WTC11 (cell line): ENCODE results near the gene KCNC3.

ENCODE experiments used
- CREM ChIP-seq: sonication (generic); formaldehyde crosslinking; IDR thresholded peaks from 2 replicates; pipeline ENCODE4 v1.8.1; 2022; ENCODE audit warnings: mild to moderate bottlenecking, missing genetic modification reagents, moderate library complexity
- CTCF ChIP-seq: fragments of 200-600 bp; IDR thresholded peaks from 2 replicates; pipeline ENCODE4 v1.8.0; 2022; ENCODE audit warnings: antibody characterized with exemption
- IRF2 ChIP-seq: sonication (generic); formaldehyde crosslinking; IDR thresholded peaks from 2 replicates; pipeline ENCODE4 v1.8.0; 2022; ENCODE audit warnings: low read depth, missing genetic modification reagents, borderline replicate concordance
- MAX ChIP-seq: sonication (generic); formaldehyde crosslinking; IDR thresholded peaks from 2 replicates; pipeline ENCODE4 v1.8.0; 2022; ENCODE audit warnings: mild to moderate bottlenecking, missing genetic modification reagents
- SP1 ChIP-seq: sonication (generic); formaldehyde crosslinking; conservative IDR thresholded peaks from 2 replicates; pipeline ENCODE4 v1.8.1; 2022; ENCODE audit warnings: missing genetic modification reagents
- TEAD4 ChIP-seq: sonication (generic); formaldehyde crosslinking; IDR thresholded peaks from 2 replicates; pipeline ENCODE4 v1.8.0; 2022; ENCODE audit warnings: mild to moderate bottlenecking, missing genetic modification reagents
- USF1 ChIP-seq: sonication (generic); formaldehyde crosslinking; IDR thresholded peaks from 2 replicates; pipeline ENCODE4 v1.8.0; 2022; ENCODE audit warnings: mild to moderate bottlenecking, missing genetic modification reagents
- ZNF263 ChIP-seq: sonication (generic); formaldehyde crosslinking; IDR thresholded peaks from 2 replicates; pipeline ENCODE4 v1.8.1; 2022; ENCODE audit warnings: low read depth, mild to moderate bottlenecking, moderate library complexity, missing genetic modification reagents
- ZNF396 ChIP-seq: fragments of 250-450 bp; sonication (Bioruptor Pico); IDR thresholded peaks from 2 replicates; pipeline ENCODE4 v1.8.0; 2021; ENCODE audit warnings: mild to moderate bottlenecking, moderate library complexity, borderline replicate concordance
- TF ChIP-seq, protein P1 (sequence below): sonication (generic); formaldehyde crosslinking; IDR thresholded peaks from 2 replicates; pipeline ENCODE4 v1.8.0; 2023; ENCODE audit warnings: missing genetic modification reagents
- TF ChIP-seq, protein P2 (sequence below): sonication (generic); formaldehyde crosslinking; IDR thresholded peaks from 2 replicates; pipeline ENCODE4 v1.8.1; 2022; ENCODE audit warnings: mild to moderate bottlenecking, moderate library complexity, missing genetic modification reagents
- TF ChIP-seq, protein P3 (sequence below): sonication (generic); formaldehyde crosslinking; IDR thresholded peaks from 2 replicates; pipeline ENCODE4 v1.8.1; 2023; ENCODE audit warnings: mild to moderate bottlenecking, missing genetic modification reagents, borderline replicate concordance

DNA sequence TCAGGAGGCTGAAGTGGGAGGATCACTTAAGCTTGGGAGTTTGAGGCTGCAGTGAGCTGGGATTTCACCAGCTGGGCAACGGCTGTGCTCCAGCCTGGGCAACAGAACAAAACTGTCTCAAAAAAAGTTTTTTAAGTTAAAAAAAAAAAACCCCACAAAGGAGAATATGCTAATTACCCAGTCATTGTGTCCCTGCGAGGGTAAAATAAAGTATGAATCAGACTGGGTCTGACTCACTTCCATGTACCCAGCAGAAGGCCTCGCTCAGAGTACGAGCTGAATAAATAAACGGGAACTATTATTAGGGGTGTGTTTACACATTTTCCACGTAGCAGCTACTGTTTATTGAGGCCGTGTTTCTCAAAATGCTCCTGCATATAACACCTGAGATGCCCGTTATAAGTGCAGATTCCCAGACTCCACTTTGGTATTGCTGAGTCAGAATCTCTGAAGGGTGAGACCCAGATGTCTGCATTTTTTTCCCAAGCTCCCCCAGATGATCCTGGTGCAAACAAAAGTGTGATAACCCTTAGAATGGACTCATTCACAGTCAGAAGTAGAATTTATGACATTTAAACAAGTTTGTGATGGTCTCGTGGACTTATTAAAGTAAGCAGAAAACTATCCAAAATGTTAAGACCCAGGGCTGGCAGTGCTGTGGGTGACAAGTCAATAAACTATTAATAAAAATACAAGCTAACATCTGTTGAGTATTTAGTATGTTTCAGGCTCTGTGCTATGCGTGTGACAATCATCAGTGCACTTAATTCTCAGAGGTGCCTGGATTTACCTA, 28.2 kb downstream of the KCNC3 start:
- TF ChIP-seq CTCF (no peak), MAX (CRISPR knock-in tag) (no peak), USF1 (CRISPR knock-in tag) (no peak), CREM (CRISPR knock-in tag) (no peak), IRF2 (CRISPR knock-in tag) (no peak), ZNF263 (no peak), ZNF396 (no peak), TEAD4 (CRISPR knock-in tag) (no peak), SP1 (no peak)
- TF ChIP-seq, protein P1, sequence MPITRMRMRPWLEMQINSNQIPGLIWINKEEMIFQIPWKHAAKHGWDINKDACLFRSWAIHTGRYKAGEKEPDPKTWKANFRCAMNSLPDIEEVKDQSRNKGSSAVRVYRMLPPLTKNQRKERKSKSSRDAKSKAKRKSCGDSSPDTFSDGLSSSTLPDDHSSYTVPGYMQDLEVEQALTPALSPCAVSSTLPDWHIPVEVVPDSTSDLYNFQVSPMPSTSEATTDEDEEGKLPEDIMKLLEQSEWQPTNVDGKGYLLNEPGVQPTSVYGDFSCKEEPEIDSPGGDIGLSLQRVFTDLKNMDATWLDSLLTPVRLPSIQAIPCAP (CRISPR knock-in tag) = no peak
- TF ChIP-seq, protein P2, sequence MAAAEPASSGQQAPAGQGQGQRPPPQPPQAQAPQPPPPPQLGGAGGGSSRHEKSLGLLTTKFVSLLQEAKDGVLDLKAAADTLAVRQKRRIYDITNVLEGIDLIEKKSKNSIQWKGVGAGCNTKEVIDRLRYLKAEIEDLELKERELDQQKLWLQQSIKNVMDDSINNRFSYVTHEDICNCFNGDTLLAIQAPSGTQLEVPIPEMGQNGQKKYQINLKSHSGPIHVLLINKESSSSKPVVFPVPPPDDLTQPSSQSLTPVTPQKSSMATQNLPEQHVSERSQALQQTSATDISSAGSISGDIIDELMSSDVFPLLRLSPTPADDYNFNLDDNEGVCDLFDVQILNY (CRISPR knock-in tag) = no peak
- TF ChIP-seq, protein P3, sequence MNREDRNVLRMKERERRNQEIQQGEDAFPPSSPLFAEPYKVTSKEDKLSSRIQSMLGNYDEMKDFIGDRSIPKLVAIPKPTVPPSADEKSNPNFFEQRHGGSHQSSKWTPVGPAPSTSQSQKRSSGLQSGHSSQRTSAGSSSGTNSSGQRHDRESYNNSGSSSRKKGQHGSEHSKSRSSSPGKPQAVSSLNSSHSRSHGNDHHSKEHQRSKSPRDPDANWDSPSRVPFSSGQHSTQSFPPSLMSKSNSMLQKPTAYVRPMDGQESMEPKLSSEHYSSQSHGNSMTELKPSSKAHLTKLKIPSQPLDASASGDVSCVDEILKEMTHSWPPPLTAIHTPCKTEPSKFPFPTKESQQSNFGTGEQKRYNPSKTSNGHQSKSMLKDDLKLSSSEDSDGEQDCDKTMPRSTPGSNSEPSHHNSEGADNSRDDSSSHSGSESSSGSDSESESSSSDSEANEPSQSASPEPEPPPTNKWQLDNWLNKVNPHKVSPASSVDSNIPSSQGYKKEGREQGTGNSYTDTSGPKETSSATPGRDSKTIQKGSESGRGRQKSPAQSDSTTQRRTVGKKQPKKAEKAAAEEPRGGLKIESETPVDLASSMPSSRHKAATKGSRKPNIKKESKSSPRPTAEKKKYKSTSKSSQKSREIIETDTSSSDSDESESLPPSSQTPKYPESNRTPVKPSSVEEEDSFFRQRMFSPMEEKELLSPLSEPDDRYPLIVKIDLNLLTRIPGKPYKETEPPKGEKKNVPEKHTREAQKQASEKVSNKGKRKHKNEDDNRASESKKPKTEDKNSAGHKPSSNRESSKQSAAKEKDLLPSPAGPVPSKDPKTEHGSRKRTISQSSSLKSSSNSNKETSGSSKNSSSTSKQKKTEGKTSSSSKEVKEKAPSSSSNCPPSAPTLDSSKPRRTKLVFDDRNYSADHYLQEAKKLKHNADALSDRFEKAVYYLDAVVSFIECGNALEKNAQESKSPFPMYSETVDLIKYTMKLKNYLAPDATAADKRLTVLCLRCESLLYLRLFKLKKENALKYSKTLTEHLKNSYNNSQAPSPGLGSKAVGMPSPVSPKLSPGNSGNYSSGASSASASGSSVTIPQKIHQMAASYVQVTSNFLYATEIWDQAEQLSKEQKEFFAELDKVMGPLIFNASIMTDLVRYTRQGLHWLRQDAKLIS (CRISPR knock-in tag) = no peak
